Liver (tissue), 9 donors: ENCODE measurements around the gene ATP7B. TPM values are rescaled to one million over a fixed set of nuclear protein-coding genes. Genes with fewer than 3 reads are reported as not detected.

ENCODE experiments used
- DNase-seq: peaks from one replicate; pipeline ENCODE4 v3.0.0-alpha.2; 2017; ENCODE audit warnings: low spot score
- H3K27ac ChIP-seq, 2 donors: one replicate each; pipeline ENCODE4 v1.7.0; 2013; ENCODE audit warnings: inconsistent platforms in 2 of 2, low read length in 2 of 2, control low read depth in 1 of 2, low read depth in 1 of 2, mild to moderate bottlenecking in 1 of 2
- H3K27me3 ChIP-seq, 4 donors: one replicate each; pipeline versions ENCODE4 v1.6.1 to v1.7.0; 2013; ENCODE audit warnings: low read length in 3 of 4, inconsistent platforms in 1 of 4, mild to moderate bottlenecking in 1 of 4, moderate library complexity in 1 of 4; ENCODE audit not compliant: control insufficient read depth in 4 of 4, insufficient read depth in 4 of 4
- H3K36me3 ChIP-seq, 4 donors: one replicate each; pipeline versions ENCODE4 v1.6.1 to v1.7.0; 2013; ENCODE audit warnings: low read length in 3 of 4, mild to moderate bottlenecking in 3 of 4, low read depth in 1 of 4, moderate library complexity in 1 of 4; ENCODE audit not compliant: control insufficient read depth in 4 of 4, insufficient read depth in 3 of 4
- H3K4me1 ChIP-seq, 4 donors: one replicate each; pipeline versions ENCODE4 v1.6.1 to v1.7.0; 2013; ENCODE audit warnings: low read length in 3 of 4, mild to moderate bottlenecking in 3 of 4, moderate library complexity in 1 of 4; ENCODE audit not compliant: control insufficient read depth in 4 of 4, insufficient read depth in 4 of 4
- H3K4me3 ChIP-seq, 3 donors: one replicate each; pipeline versions ENCODE4 v1.6.1 to v1.7.0; 2013; ENCODE audit warnings: low read length in 3 of 3, control low read depth in 1 of 3, low read depth in 1 of 3, mild to moderate bottlenecking in 1 of 3
- H3K9ac ChIP-seq, 2 donors: one replicate each; pipeline ENCODE4 v1.7.0; 2013; ENCODE audit warnings: low read length in 2 of 2, mild to moderate bottlenecking in 2 of 2, moderate library complexity in 2 of 2, control low read depth in 1 of 2, low read depth in 1 of 2
- H3K9me3 ChIP-seq, 4 donors: one replicate each; pipeline versions ENCODE4 v1.6.1 to v1.7.0; 2013; ENCODE audit warnings: low read length in 3 of 4; ENCODE audit not compliant: control insufficient read depth in 4 of 4
- EGR1 ChIP-seq, 2 donors: IDR thresholded peaks; 2 replicates each; pipeline ENCODE4 v1.6.1; 2016 to 2018; ENCODE audit warnings: antibody characterized with exemption in 2 of 2, low read depth in 2 of 2
- FOXA1 ChIP-seq: IDR thresholded peaks from 2 replicates; pipeline ENCODE4 v1.6.1; 2016; ENCODE audit warnings: antibody characterized with exemption
- FOXA2 ChIP-seq: IDR thresholded peaks from 2 replicates; pipeline ENCODE4 v1.6.1; 2016; ENCODE audit warnings: antibody characterized with exemption
- GABPA ChIP-seq, 2 donors: IDR thresholded peaks in 1 of 2; conservative IDR thresholded peaks in 1 of 2; 2 replicates each; pipeline ENCODE4 v1.6.1; 2016; ENCODE audit warnings: antibody characterized with exemption in 2 of 2, mild to moderate bottlenecking in 1 of 2, moderate library complexity in 1 of 2
- HNF4A ChIP-seq, 2 donors: conservative IDR thresholded peaks; 2 replicates each; pipeline ENCODE4 v1.6.1; 2016; ENCODE audit warnings: antibody characterized with exemption in 2 of 2, mild to moderate bottlenecking in 2 of 2
- HNF4G ChIP-seq: IDR thresholded peaks from 2 replicates; pipeline ENCODE4 v1.6.1; 2016; ENCODE audit warnings: antibody characterized with exemption
- JUND ChIP-seq, 2 donors: IDR thresholded peaks; 2 replicates each; pipeline ENCODE4 v1.6.1; 2016; ENCODE audit warnings: antibody characterized with exemption in 2 of 2
- NR2F2 ChIP-seq: IDR thresholded peaks from 2 replicates; pipeline ENCODE4 v1.6.1; 2016; ENCODE audit warnings: antibody characterized with exemption
- RAD21 ChIP-seq, 2 donors: IDR thresholded peaks; 2 replicates each; pipeline ENCODE4 v1.6.1; 2016; ENCODE audit warnings: antibody characterized with exemption in 2 of 2, mild to moderate bottlenecking in 2 of 2
- SP1 ChIP-seq: IDR thresholded peaks from 2 replicates; pipeline ENCODE4 v1.6.1; 2018; ENCODE audit warnings: antibody characterized with exemption, mild to moderate bottlenecking
- TAF1 ChIP-seq: conservative IDR thresholded peaks from 2 replicates; pipeline ENCODE4 v1.6.1; 2016; ENCODE audit warnings: antibody characterized with exemption, mild to moderate bottlenecking
- YY1 ChIP-seq: IDR thresholded peaks from 2 replicates; pipeline ENCODE4 v1.6.1; 2016; ENCODE audit warnings: antibody characterized with exemption, mild to moderate bottlenecking
- WGBS: extraction: QIAGEN DNeasy Blood & Tissue Kit; methylation state at CpG from one replicate; pipeline ENCODE4 v1.1.7; 2013; 5-methylcytosine and 5-hydroxymethylcytosine counted together
- polyA plus RNA-seq, 2 donors: library from polyadenylated mRNA; stranded (reverse) in 1 of 2; unstranded in 1 of 2; fragments of 200-250 nt in 1 of 2; fragments of >200 nt in 1 of 2; fragmentation: Nextera tagmentation in 1 of 2; extraction: Ambion mirVana in 1 of 2; gene quantifications; one replicate each; pipeline versions ENCODE4 v1.2.1 to v1.2.3, GENCODE V29; 2013 to 2015
- total RNA-seq, 2 donors: library from RNA; depleted of rRNA; stranded (reverse); fragments of >200 nt; gene quantifications; one replicate each; pipeline ENCODE4 v1.2.3, GENCODE V29; 2014
- TF ChIP-seq, protein P1 (sequence below): IDR thresholded peaks from 2 replicates; pipeline ENCODE4 v1.6.1; 2016; ENCODE audit warnings: antibody characterized with exemption
- TF ChIP-seq, protein P2 (sequence below): IDR thresholded peaks from 2 replicates; pipeline ENCODE4 v1.6.1; 2016; ENCODE audit warnings: antibody characterized with exemption
- TF ChIP-seq, protein P3 (sequence below): IDR thresholded peaks from 2 replicates; pipeline ENCODE4 v1.6.1; 2016; ENCODE audit warnings: antibody characterized with exemption
- donor health status: healthy.
- donor health status: healthy.
- donor health status: healthy.
- donor health status: healthy.
- donor health status: healthy.

Gene ATP7B
- total and polyA plus RNA-seq, 4 donors, result 8.0 to 37.7 (median 22.1) TPM

DNA sequence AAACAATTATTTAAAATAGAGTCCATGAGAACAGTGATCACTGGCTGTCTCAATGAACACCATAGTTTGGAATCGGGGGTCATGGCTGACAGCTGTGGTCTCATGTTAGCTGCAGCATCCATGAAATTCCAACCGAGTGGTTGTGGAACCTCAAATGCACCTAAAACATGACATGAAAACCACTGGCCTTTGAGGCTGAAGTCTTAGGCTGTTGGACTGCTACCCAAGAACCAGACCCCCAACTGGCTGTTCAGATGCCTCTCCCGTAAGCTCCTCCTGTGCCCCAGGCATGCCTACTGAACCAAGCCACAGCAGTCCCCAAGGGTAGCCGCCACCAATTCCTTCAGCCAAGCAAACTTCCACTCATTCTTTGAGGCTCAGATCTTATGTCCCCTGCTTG lies 50.5 kb downstream of the ATP7B start:
- Histone ChIP-seq H3K4me3 (no peak overlapping the region), H3K27ac (no peak overlapping the region), H3K9me3 (no peaks in the 10 kb centered on the region)

DNA sequence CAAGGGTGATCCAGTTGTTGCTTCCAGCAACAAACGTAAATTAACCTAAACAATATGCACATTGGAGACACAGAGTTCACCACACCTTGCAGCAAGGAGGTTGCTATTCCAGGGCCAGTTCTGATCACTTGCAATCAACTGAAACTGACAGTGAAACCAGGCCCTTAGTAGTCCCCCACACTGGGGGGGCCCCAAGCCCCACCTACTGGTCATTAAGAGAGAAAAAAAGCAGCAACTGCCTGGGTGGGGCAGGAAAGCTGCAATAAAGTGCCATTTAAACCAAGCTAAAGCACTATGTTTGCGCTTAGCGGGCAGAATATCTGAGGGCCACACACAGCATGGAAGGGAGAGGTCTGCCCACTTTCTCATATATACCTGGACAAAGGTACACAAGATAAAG lies 51.5 kb downstream of the ATP7B start:
- Histone ChIP-seq H3K9ac (no peak overlapping the region), H3K4me1 (peaks cover 2 to 11% (median 6%) of the 10 kb centered on the region in 4 donors), H3K4me3 (no peak overlapping the region), H3K27ac (no peak overlapping the region), H3K27me3 (no peaks in the 10 kb centered on the region), H3K9me3 (no peaks in the 10 kb centered on the region), H3K36me3 (peaks cover 3 to 25% (median 11%) of the 10 kb centered on the region in 4 donors)
- DNase-seq, result no peak
- 91% methylated on average over 3 of the region's 3 CpGs for WGBS
- TF ChIP-seq SP1, result no peak
- no peak for TF ChIP-seq GABPA (IDR thresholded peaks at IDR 0.05 in 1 of 2, conservative IDR thresholded peaks at IDR 0.05 in 1 of 2)
- no peak for TF ChIP-seq RAD21 (IDR thresholded peaks at IDR 0.05)

More for the DNA sequence above, 50.5 kb downstream of the ATP7B start:
- Histone ChIP-seq H3K27me3 (no peaks in the 10 kb centered on the region), H3K36me3 (peaks cover 4 to 20% (median 13%) of the 10 kb centered on the region in 4 donors), H3K9ac (no peak overlapping the region), H3K4me1 (peaks cover 2 to 11% (median 6%) of the 10 kb centered on the region in 4 donors)
- TF ChIP-seq GABPA (IDR thresholded peaks at IDR 0.05 in 1 of 2, conservative IDR thresholded peaks at IDR 0.05 in 1 of 2) (no peak), NR2F2 (no peak), FOXA1 (no peak), HNF4G (no peak), FOXA2 (no peak), SP1 (no peak), HNF4A (conservative IDR thresholded peaks at IDR 0.05) (no peak), JUND (IDR thresholded peaks at IDR 0.05) (no peak), TAF1 (no peak), EGR1 (IDR thresholded peaks at IDR 0.05; ENCODE audit: low read depth in 2 of 2) (no peak)
- TF ChIP-seq, protein P1, sequence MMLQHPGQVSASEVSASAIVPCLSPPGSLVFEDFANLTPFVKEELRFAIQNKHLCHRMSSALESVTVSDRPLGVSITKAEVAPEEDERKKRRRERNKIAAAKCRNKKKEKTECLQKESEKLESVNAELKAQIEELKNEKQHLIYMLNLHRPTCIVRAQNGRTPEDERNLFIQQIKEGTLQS, result no peak
- TF ChIP-seq, protein P2, sequence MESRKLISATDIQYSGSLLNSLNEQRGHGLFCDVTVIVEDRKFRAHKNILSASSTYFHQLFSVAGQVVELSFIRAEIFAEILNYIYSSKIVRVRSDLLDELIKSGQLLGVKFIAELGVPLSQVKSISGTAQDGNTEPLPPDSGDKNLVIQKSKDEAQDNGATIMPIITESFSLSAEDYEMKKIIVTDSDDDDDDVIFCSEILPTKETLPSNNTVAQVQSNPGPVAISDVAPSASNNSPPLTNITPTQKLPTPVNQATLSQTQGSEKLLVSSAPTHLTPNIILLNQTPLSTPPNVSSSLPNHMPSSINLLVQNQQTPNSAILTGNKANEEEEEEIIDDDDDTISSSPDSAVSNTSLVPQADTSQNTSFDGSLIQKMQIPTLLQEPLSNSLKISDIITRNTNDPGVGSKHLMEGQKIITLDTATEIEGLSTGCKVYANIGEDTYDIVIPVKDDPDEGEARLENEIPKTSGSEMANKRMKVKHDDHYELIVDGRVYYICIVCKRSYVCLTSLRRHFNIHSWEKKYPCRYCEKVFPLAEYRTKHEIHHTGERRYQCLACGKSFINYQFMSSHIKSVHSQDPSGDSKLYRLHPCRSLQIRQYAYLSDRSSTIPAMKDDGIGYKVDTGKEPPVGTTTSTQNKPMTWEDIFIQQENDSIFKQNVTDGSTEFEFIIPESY, result no peak
- TF ChIP-seq, protein P3, sequence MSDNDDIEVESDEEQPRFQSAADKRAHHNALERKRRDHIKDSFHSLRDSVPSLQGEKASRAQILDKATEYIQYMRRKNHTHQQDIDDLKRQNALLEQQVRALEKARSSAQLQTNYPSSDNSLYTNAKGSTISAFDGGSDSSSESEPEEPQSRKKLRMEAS, result no peak
- no peak for DNase-seq
- WGBS, result 96% methylated on average over 4 of the region's 4 CpGs

DNA sequence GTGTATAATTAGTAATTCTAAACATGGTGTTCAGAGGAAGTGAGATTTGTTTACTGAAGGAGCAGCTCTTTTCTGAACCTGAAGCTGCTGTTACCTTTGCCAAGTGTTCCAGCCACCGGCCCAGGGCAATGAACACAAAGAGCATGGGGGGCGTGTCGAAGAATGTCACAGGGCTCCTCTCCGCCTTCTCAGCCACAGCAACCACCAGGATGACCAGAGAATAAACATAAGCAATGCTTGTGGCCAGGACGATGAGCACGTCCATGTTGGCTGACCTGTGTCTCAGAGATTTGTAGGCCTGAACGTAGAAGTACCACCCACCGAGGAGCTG lies 53.1 kb downstream of the ATP7B start:
- Histone ChIP-seq H3K4me1 (peaks cover 2 to 11% (median 6%) of the 10 kb centered on the region in 4 donors), H3K27me3 (no peaks in the 10 kb centered on the region), H3K36me3 (peaks cover 3 to 29% (median 14%) of the 10 kb centered on the region in 4 donors), H3K27ac (no peak overlapping the region), H3K9ac (no peak overlapping the region), H3K4me3 (no peak overlapping the region), H3K9me3 (no peaks in the 10 kb centered on the region)
- DNase-seq, result no peak
- TF ChIP-seq SP1, result no peak
- TF ChIP-seq HNF4G, result no peak
- TF ChIP-seq TAF1, result no peak
- TF ChIP-seq RAD21 (IDR thresholded peaks at IDR 0.05), result no peak
- no peak for TF ChIP-seq HNF4A (conservative IDR thresholded peaks at IDR 0.05)
- TF ChIP-seq YY1, result no peak
- no peak for TF ChIP-seq JUND (IDR thresholded peaks at IDR 0.05)
- TF ChIP-seq NR2F2, result no peak
- WGBS, result 65% methylated on average over 8 of the region's 8 CpGs
